Breast epithelium (tissue), 4 donors: ENCODE data around the gene ATRNL1. TPM values are rescaled to one million over a fixed set of nuclear protein-coding genes. Genes with fewer than 3 reads are reported as not detected.

Experiments used
- DNase-seq, 2 donors: peaks; one replicate each; pipeline ENCODE4 v3.0.0-alpha.2; 2019; ENCODE audit warnings: low spot score in 2 of 2
- H3K27ac ChIP-seq, 2 donors: fragments of 200-600 bp; sonication (generic) in 1 of 2; one replicate each; pipeline ENCODE4 v1.5.1; 2016 to 2019; ENCODE audit warnings: mild to moderate bottlenecking in 1 of 2
- H3K27me3 ChIP-seq, 2 donors: fragments of 200-600 bp; sonication (generic) in 1 of 2; one replicate each; pipeline versions ENCODE4 v1.5.1 to v1.6.0; 2017 to 2019; ENCODE audit warnings: control low read depth in 1 of 2, mild to moderate bottlenecking in 1 of 2
- H3K36me3 ChIP-seq: fragments of 200-600 bp; one replicate; pipeline ENCODE4 v1.5.1; 2019
- H3K4me1 ChIP-seq, 2 donors: fragments of 200-600 bp; sonication (generic); one replicate each; pipeline ENCODE4 v1.5.1; 2016 to 2019; ENCODE audit warnings: control low read depth in 1 of 2
- H3K4me3 ChIP-seq, 3 donors: fragments of 200-600 bp; sonication (generic); 1 replicate in 2 of 3; 2 replicates in 1 of 3; pipeline ENCODE4 v1.5.1; 2016 to 2019; ENCODE audit warnings: mild to moderate bottlenecking in 3 of 3, moderate library complexity in 2 of 3
- H3K9me3 ChIP-seq, 2 donors: fragments of 200-600 bp; sonication (generic) in 1 of 2; one replicate each; pipeline ENCODE4 v1.5.1; 2016 to 2019; ENCODE audit warnings: control low read depth in 1 of 2
- POLR2A ChIP-seq: fragments of 450-650 bp; IDR thresholded peaks from one replicate; pipeline ENCODE4 v1.6.1; 2016; ENCODE audit warnings: antibody characterized with exemption, mild to moderate bottlenecking, moderate library complexity
- POLR2AphosphoS5 ChIP-seq, 3 donors: sonication (generic); formaldehyde crosslinking; IDR thresholded peaks; one replicate each; pipeline ENCODE4 v1.6.1; 2017; ENCODE audit warnings: antibody characterized with exemption in 3 of 3
- intact Hi-C: fragments of 100-400 bp; cut with DNase I; formaldehyde crosslinking; loops from one replicate; pipeline ENCODE4 v1.15.1; 2023; ENCODE audit warnings: low total_unique reads
- total RNA-seq, 3 donors: library from RNA; depleted of rRNA; stranded (reverse); fragments of >200 nt; gene quantifications; one replicate each; pipeline ENCODE4 v1.1.0, GENCODE V29; 2016
- TF ChIP-seq, protein P1 (sequence below), 3 donors: fragments of 450-650 bp; IDR thresholded peaks; one replicate each; pipeline ENCODE4 v1.5.1; 2016 to 2017; ENCODE audit warnings: antibody characterized with exemption in 3 of 3, mild to moderate bottlenecking in 3 of 3, moderate library complexity in 3 of 3

Gene ATRNL1
- total RNA-seq, 3 donors from 2014 or later, result 0.16 to 11.4 (median 2.9) TPM

- H3K27ac ChIP-seq, result no peak overlapping the region
- TF ChIP-seq POLR2AphosphoS5 (IDR thresholded peaks at IDR 0.05) (no peak), POLR2A (no peak)
- TF ChIP-seq, protein P1, sequence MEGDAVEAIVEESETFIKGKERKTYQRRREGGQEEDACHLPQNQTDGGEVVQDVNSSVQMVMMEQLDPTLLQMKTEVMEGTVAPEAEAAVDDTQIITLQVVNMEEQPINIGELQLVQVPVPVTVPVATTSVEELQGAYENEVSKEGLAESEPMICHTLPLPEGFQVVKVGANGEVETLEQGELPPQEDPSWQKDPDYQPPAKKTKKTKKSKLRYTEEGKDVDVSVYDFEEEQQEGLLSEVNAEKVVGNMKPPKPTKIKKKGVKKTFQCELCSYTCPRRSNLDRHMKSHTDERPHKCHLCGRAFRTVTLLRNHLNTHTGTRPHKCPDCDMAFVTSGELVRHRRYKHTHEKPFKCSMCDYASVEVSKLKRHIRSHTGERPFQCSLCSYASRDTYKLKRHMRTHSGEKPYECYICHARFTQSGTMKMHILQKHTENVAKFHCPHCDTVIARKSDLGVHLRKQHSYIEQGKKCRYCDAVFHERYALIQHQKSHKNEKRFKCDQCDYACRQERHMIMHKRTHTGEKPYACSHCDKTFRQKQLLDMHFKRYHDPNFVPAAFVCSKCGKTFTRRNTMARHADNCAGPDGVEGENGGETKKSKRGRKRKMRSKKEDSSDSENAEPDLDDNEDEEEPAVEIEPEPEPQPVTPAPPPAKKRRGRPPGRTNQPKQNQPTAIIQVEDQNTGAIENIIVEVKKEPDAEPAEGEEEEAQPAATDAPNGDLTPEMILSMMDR (IDR thresholded peaks at IDR 0.05), result peak in 2 of 3 donors; percentile 40 to 48
- H3K36me3 ChIP-seq, result peaks cover 3% of the 10 kb centered on the region
- DNase-seq, result no peak
- no peak overlapping the region for H3K4me3 ChIP-seq
- intact Hi-C loops, result no loop called here
- no peaks in the 10 kb centered on the region for H3K4me1 ChIP-seq
- no peaks in the 10 kb centered on the region for H3K9me3 ChIP-seq
- no peaks in the 10 kb centered on the region for H3K27me3 ChIP-seq
These were observed 613.4 kb downstream of the ATRNL1 start for GRCh38 chr10:115706488-115707076.

DNA sequence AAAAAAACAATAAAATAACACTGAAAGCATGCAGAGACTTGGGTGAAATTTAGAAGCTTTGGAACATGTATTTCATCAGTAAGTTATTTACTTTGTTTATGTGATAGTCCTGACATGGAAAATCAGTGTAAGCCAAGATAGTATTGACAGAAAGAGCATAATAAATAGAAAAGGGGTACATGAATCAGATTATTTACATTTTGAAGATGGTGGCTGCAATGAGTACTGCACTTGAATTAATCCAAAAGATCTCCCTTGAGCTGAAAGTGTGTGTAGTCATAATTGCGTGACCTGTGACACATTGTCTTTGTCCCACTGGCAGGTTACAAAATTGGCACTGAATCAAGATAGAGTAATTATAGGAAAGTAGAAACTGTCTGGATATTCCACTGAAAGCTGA, 617.0 kb downstream of the ATRNL1 start:
- Histone ChIP-seq H3K4me3 (no peak overlapping the region), H3K27ac (no peak overlapping the region), H3K27me3 (no peaks in the 10 kb centered on the region), H3K36me3 (no peaks in the 10 kb centered on the region), H3K9me3 (no peaks in the 10 kb centered on the region), H3K4me1 (no peaks in the 10 kb centered on the region)
- DNase-seq, result no peak
- intact Hi-C loops, result no loop called here
- TF ChIP-seq POLR2A, result no peak
- TF ChIP-seq, protein P1 (IDR thresholded peaks at IDR 0.05), result no peak
- no peak for TF ChIP-seq POLR2AphosphoS5 (IDR thresholded peaks at IDR 0.05)

DNA sequence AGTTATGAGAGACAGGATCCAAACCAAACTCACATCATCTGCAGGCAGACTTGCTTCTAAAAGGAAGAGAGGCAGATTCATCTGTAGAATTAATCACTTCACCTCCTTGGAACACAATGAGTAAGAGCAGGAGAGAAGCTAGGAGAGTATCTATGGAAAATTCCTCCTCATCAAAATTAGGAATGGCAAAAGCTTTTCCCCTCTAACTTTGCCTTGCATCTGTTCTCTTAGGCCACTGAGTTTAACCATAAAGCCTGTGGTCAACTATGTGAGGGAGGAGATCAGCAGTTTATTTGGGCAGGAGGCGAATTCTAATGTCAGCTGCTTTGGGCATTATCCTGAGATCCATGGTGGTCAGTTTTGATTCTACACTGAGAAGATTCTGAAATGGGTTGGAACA, 618.1 kb downstream of the ATRNL1 start:
- H3K27me3 ChIP-seq, result no peaks in the 10 kb centered on the region
- no peak overlapping the region for H3K4me3 ChIP-seq
- no peak for DNase-seq
- H3K36me3 ChIP-seq, result no peaks in the 10 kb centered on the region
- H3K27ac ChIP-seq, result no peak overlapping the region
- H3K9me3 ChIP-seq, result no peaks in the 10 kb centered on the region
- H3K4me1 ChIP-seq, result no peaks in the 10 kb centered on the region
- no peak for TF ChIP-seq POLR2A
- TF ChIP-seq, protein P1 (IDR thresholded peaks at IDR 0.05), result no peak
- TF ChIP-seq POLR2AphosphoS5 (IDR thresholded peaks at IDR 0.05), result no peak
- intact Hi-C loops, result no loop called here

DNA sequence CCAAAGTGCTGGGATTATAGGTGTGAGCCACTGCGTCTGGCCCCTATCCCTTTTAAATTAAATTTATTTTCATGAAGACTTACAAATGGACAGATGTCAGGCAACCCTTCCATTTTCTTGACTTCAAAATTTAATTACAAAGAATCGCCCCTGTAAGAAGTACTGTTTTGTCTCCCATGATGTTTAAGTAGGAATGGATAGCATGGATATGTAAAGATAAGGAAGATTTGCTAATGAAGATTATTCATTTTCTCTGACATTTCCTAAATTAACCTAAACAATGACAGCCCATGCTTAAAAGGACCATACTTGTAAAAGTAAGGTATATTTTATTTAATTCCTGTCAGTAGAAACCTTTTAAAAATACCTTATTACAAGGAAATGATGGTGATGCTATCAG, 627.0 kb downstream of the ATRNL1 start:
- H3K4me3 ChIP-seq, result no peak overlapping the region
- no peaks in the 10 kb centered on the region for H3K27me3 ChIP-seq
- intact Hi-C loops, result no loop called here
- DNase-seq, result no peak
- H3K36me3 ChIP-seq, result no peaks in the 10 kb centered on the region
- TF ChIP-seq POLR2A (no peak), POLR2AphosphoS5 (IDR thresholded peaks at IDR 0.05) (no peak)
- TF ChIP-seq, protein P1 (IDR thresholded peaks at IDR 0.05), result no peak
- no peak overlapping the region for H3K27ac ChIP-seq
- no peaks in the 10 kb centered on the region for H3K9me3 ChIP-seq
- no peaks in the 10 kb centered on the region for H3K4me1 ChIP-seq

GRCh38 chr10:115727129-115727528, 634.0 kb downstream of the ATRNL1 start:
- Histone ChIP-seq H3K27me3 (no peaks in the 10 kb centered on the region), H3K4me1 (no peaks in the 10 kb centered on the region), H3K36me3 (no peaks in the 10 kb centered on the region), H3K4me3 (no peak overlapping the region), H3K27ac (no peak overlapping the region), H3K9me3 (no peaks in the 10 kb centered on the region)
- intact Hi-C loops, result no loop called here
- TF ChIP-seq POLR2AphosphoS5 (IDR thresholded peaks at IDR 0.05) (no peak), POLR2A (no peak)
- TF ChIP-seq, protein P1 (IDR thresholded peaks at IDR 0.05), result no peak
- DNase-seq, result no peak
